DMS53 treated with DMSO at 0.1 percent for 48 hours (cell line): ENCODE measurements around the gene CRTC3.
"Not testable (repeated sequence)": the region's sequence is repeated elsewhere in the genome, so short reads cannot be mapped to it uniquely, and the experiment has no call there.

Experiments
- DNase-seq: peaks from one replicate; lab custom pipeline; 2025; ENCODE audit not compliant: unreplicated experiment; lab: John Stamatoyannopoulos, UW

CRTC3 gene

DNA sequence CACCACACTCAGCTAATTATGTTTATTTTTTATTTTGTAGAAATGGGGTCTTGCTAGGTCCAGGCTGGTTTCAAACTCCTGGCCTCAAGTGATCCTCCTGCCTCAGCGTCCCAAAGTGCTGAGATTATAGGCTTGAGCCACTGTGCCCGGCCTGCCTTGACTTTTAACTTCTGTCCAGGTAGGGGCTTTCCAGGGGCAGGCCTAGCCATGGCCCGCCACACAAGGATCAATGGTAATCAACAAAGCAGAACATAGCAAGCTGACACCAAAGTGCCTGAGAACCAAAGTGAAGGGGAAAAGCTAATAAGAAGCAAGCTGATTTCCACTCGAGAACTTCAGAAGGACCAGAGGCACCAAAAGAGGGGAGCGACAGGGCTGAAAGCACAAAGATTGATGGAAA is 9.4 kb upstream of the CRTC3 start:
- DNase-seq = no peak

GRCh38 chr15:90523373-90523772 is 6.3 kb upstream of the CRTC3 start:
- no peak for DNase-seq

DNA sequence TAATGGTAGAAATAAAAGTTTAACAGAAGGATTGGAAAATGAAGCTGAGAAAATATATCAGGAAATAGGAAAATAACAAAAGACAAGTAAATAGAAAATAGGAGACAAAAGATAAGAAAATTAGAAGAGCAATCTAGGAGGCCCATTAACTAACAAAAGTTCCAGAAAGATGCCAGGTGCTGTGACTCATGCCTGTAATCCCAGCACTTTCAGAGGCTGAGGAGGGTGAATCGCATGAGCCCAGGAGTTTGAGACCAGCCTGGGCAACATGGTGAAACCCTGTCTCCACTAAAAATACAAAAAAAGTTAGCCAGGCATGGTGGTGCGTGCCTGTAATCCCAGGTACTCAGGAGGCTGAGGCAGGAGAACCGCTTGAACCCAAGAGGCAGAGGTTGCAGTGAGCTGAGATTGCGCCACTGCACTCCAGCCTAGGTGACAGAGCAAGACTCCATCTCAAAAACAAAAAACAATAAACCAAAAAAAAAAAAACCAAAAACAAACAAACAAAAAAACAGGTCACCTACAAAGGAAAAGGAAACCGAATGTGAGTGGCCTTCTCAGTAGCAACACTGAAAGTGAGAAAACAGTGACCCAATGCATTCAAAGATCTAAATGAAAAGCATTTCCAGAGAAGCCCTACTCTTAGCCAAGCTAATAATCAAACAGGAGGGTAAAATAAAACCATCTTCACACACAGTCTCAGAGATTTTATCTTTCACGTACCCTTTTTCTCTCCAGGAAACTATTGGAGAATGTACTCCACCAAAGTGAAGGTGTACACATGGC is 5.5 kb upstream of the CRTC3 start:
- not testable (repeated sequence) for DNase-seq

GRCh38 chr15:90529011-90529370 is 732 bp upstream of the CRTC3 start:
- DNase-seq = no peak

DNA sequence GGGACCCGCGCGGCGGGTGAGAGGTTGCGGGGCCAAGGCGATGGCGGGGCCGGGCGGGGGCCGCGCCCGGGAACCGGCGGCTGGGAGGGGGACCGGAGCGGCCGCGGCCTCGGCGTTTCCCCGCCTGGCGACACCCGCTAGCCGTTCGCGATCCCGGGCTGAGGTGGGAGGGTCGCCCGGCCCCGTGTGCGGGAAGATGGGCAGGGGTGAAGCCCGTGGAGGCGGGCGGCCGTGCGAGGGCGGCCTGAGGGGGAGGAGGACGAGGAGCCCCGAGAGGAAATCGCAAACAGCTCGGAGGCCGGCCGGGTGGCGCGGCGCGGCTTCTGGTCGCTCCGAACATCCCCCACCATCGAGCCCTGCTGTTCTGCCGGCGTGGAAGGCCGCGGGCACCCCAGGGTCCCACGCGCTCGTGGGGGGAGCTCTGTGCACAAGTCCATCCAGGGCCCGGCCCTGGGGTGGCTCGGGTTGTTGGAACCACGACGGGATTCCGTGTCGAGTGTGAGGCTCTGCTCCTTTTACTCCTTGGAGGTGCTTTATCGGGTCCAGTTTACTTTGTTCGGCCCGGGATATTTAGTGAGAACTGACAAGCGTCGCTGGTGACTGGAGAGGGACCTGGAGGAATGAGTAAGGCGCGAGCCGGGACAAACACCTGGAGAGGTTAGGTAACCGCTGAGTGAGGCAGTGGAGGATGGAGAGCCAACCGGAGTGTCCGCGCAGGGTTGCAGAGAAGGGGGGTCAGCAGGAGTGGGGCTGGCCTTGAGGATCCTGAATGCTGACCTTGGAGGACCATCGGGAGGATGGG is 728 bp downstream of the CRTC3 start:
- DNase-seq = no peak

- DNase-seq = no peak
These were observed 1.4 kb downstream of the CRTC3 start for GRCh38 chr15:90531147-90531546.

DNA sequence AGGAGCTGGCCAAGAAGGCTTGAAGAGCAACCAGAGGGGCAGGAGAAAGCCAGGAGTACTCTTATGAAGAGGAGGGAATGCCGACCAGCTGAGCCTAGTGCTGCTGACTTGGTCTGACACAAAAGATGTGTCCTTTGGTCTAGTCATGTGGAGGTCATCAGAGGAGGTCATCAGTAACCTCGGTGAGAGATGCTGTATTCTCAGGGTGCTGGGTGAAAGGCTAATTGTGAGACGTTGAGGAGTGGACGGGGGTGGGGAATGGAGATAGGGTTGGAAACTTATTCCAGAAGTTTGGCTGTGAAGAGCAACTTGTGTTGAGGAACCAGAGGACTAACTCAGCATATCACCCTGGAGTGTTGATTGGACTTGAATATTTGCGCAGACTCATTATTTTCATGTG is 5.5 kb downstream of the CRTC3 start:
- no peak for DNase-seq

DNA sequence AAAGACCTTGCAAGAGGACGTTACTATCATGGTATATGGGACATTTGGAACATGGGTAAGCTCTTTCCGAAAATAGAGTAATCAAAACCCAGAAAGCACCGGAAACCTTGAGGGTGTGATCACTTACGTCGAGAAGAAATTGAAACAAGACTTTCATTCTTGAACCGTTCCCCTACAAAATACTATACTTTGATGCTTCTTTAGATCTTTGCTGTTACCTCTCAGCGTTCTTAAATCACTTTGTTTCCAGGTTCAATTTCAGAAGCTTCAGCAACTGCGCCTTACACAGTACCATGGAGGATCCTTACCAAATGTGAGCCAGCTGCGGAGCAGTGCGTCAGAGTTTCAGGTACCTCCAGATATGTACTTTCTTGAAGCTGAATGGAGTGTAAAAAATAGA is 10.1 kb downstream of the CRTC3 start:
- no peak for DNase-seq

DNA sequence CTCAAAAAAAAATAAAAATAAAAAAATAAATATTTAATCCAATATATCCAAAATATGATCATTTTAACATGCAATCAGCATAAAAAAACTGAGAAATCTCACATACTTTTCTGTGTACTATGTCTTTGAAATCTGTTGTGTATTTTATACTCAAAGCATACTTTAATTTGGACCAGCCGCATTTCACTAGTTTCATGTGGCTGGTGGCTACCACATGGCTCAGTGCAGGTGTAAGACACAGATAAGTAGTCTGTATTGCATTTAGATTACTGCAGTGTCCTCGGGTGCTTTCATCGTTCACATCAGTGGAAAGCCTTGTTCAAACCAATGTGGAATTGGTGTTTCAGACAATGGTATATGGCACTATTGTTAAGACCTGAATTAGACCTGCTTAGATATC is 11.0 kb downstream of the CRTC3 start:
- DNase-seq = no peak

DNA sequence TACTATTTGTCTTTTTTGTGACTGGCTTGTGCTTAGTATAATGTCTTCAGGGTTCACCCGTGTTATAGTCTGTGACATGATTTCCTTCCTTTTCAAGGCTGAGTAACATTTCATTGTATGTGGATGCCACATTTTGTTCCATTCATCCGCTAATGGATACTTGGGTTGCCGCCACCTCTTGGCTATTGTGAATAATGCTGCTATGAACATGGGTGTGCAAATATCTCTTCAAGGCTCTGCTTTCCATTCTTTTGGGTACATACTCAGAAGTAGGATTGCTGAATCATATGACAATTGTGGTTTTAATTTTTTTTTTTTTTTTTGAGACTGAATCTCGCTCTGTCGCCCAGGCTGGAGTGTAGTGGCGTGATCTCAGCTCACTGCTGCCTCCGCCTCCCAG is 15.4 kb downstream of the CRTC3 start:
- DNase-seq = no peak

GRCh38 chr15:90547540-90547939 is 17.8 kb downstream of the CRTC3 start:
- DNase-seq = no peak

- no peak for DNase-seq
These were observed 21.2 kb downstream of the CRTC3 start for GRCh38 chr15:90550919-90551318.

DNA sequence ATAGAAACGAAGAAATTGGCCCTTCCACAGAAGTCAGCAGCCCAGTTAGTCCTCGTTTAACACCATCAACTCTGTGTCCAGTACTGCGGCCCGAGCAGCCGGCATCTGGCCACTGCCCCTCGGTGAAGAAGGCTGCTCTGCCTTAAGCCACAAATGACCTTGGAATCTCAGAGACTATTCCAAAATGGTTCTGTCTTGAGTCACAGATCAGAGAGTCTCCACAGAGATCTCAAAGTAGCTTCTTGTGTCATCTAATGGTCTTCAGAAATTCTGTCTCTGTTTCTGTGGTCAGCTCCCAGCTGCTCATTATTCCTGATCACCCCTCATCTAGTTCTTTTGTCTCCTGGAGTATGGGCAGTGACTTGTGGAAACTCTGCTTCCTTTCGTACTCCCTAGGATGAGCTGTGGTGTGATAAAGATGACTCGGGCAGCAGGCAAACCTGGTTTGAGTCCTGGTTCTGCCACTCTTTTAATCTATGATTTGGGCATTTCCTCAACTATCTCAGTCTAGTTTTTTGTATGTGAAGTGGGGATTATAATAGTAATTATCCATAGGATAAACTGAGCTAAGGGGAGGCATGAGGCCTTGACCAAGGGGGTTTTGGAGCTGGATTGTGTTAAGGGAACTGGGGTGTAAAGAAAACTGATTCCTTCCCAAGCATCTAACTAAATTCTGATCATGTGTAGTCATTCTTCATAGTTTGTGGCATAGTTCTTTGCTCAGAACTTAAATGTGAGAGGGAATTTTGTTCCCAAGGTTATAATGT is 22.6 kb downstream of the CRTC3 start:
- no peak for DNase-seq

GRCh38 chr15:90552929-90553211 is 23.1 kb downstream of the CRTC3 start:
- DNase-seq = no peak

GRCh38 chr15:90553248-90553745 is 23.6 kb downstream of the CRTC3 start:
- DNase-seq = no peak

- no peak for DNase-seq
These were observed 27.7 kb downstream of the CRTC3 start for GRCh38 chr15:90557186-90558084.

- DNase-seq = no peak
These were observed 28.4 kb downstream of the CRTC3 start for GRCh38 chr15:90558171-90558573.

- DNase-seq = no peak
These were observed 29.4 kb downstream of the CRTC3 start for GRCh38 chr15:90559119-90559518.

GRCh38 chr15:90560229-90560776 is 30.6 kb downstream of the CRTC3 start:
- no peak for DNase-seq
